RWPE1 (cell line): ENCODE data around the gene DHRS13.

ENCODE experiments used
- CTCF ChIA-PET: fragments of 350-600 bp; sonication (Branson Sonifier 250); formaldehyde crosslinking; extraction: SDS; loops from one replicate; lab custom pipeline; 2021; lab: Yijun Ruan, JAX
- POLR2A ChIA-PET: fragments of 400-600 bp; formaldehyde crosslinking; extraction: SDS; loops from one replicate; lab custom pipeline; 2020; ENCODE audit warnings: antibody characterized with exemption; ENCODE audit not compliant: low non-redundant PET; lab: Yijun Ruan, JAX
- DNase-seq: peaks from one replicate; pipeline ENCODE4 v3.0.0; 2012; ENCODE audit warnings: low spot score
- H3K27ac ChIP-seq: fragments of 450-650 bp; 2 replicates; pipeline ENCODE4 v1.5.1; 2017
- CTCF ChIP-seq: fragments of 450-650 bp; conservative IDR thresholded peaks from 2 replicates; pipeline ENCODE4 v1.5.1; 2017; ENCODE audit warnings: low read depth, mild to moderate bottlenecking

DHRS13 gene

DNA sequence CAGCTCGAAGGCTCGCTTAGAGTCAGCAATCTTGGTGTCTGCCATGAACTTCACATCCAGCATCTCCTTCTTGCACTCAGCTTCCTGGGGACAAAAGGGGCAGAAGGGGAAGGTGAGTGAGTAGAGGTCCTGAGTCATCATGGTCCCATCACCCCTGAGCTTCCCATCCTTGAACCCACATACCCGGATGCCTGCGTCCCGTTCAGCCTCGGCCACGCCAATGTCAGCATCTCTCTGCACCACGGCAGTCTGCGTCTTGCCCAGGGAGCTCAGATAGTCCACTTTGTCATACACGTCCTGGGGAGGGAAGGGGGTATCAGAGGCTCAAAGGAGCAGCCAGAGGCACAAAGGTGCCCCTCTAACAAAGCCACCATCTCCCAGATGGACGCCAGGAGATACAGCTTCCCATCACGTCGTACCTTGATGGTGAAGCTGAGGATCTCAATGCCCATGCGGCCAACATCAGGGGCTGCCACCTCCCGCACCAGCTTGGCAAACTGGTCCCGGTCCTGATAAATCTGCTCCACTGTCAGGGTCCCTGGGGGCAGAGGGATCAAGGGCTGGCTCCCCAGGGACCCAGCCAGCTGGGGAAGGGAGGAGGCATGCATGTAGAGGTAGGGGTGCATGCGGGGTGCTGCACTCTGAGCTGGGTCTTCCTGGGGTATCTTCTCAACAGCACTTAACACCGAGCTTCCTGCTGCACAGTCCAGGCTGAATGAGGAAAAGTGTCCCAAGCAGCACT is 20.6 kb downstream of the DHRS13 start:
- H3K27ac ChIP-seq = peak overlapping the region; percentile 54
- no peak for TF ChIP-seq CTCF
- POLR2A ChIA-PET = no interaction called here
- CTCF ChIA-PET = interaction anchor here (0.6 to 1.0 kb wide), 2 partner anchors 14 to 207 kb away, joined by 3 read pairs; no protein-coding TSS in a partner anchor
- DNase-seq = no peak

GRCh38 chr17:28881533-28882056 is 21.3 kb downstream of the DHRS13 start:
- no peak for TF ChIP-seq CTCF
- POLR2A ChIA-PET = no interaction called here
- H3K27ac ChIP-seq = peak overlapping the region; percentile 54
- no peak for DNase-seq
- CTCF ChIA-PET = interaction anchor here (0.6 to 1.0 kb wide), 2 partner anchors 15 to 207 kb away, joined by 3 read pairs; no protein-coding TSS in a partner anchor

- CTCF ChIA-PET = no interaction called here
- TF ChIP-seq CTCF = no peak
These were observed 22.3 kb downstream of the DHRS13 start for GRCh38 chr17:28880572-28880945.

GRCh38 chr17:28879886-28880571 is 22.9 kb downstream of the DHRS13 start:
- CTCF ChIA-PET = interaction anchor here (0.6 to 1.6 kb wide), 3 partner anchors 15 to 153 kb away, joined by 4 to 10 read pairs (median 6); no protein-coding TSS in a partner anchor
- POLR2A ChIA-PET = interaction anchor here (0.5 kb wide), 1 partner anchor 128 kb away, joined by 6 read pairs; no protein-coding TSS in a partner anchor
- peak overlapping the region; percentile 54 for H3K27ac ChIP-seq
- no peak for TF ChIP-seq CTCF
- no peak for DNase-seq

More at GRCh38 chr17:28880572-28880945, 22.3 kb downstream of the DHRS13 start:
- POLR2A ChIA-PET = no interaction called here
- DNase-seq = no peak
- H3K27ac ChIP-seq = peak overlapping the region; percentile 54

GRCh38 chr17:28878981-28879380 is 23.9 kb downstream of the DHRS13 start:
- TF ChIP-seq CTCF = no peak; the same call in 1 of the 2 replicates
- peak overlapping the region; percentile 54 for H3K27ac ChIP-seq
- CTCF ChIA-PET = interaction anchor here (0.5 to 1.6 kb wide), 6 partner anchors 13 to 152 kb away, joined by 3 to 10 read pairs (median 4); no protein-coding TSS in a partner anchor
- POLR2A ChIA-PET = interaction anchor here (0.6 to 0.7 kb wide), 2 partner anchors 133 to 234 kb away, joined by 3 to 4 read pairs; partner anchors contain the start of gene BLTP2
- DNase-seq = peak; percentile 75
